Kidney (tissue), 14 donors: ENCODE results near the gene NMUR2. TPM values are rescaled to one million over a fixed set of nuclear protein-coding genes. Genes with fewer than 3 reads are reported as not detected.

ENCODE experiments used
- DNase-seq, 5 donors: peaks; one replicate each; pipeline ENCODE4 v3.0.0-alpha.2; 2013 to 2020
- FAIRE-seq: peaks from 2 replicates; lab custom pipeline; 2012; peaks lifted over from hg19 to GRCh38; lab: Jason Lieb, UNC
- H3K27ac ChIP-seq, 2 donors: one replicate each; pipeline ENCODE4 v1.7.0; 2013; ENCODE audit warnings: low read depth in 2 of 2, low read length in 2 of 2, inconsistent platforms in 1 of 2
- H3K27me3 ChIP-seq: one replicate; pipeline ENCODE4 v1.7.1; 2013; ENCODE audit warnings: low read length, inconsistent platforms; ENCODE audit not compliant: control insufficient read depth, insufficient read depth
- H3K36me3 ChIP-seq, 3 donors: one replicate each; pipeline versions ENCODE4 v1.7.0 to v1.7.1; 2013; ENCODE audit warnings: low read length in 3 of 3, control low read depth in 1 of 3, inconsistent platforms in 1 of 3; ENCODE audit not compliant: insufficient read depth in 3 of 3, control insufficient read depth in 2 of 3
- H3K4me1 ChIP-seq, 3 donors: one replicate each; pipeline versions ENCODE4 v1.7.0 to v1.7.1; 2013; ENCODE audit warnings: low read length in 3 of 3, inconsistent platforms in 1 of 3, low read depth in 1 of 3; ENCODE audit not compliant: control insufficient read depth in 2 of 3, insufficient read depth in 2 of 3
- H3K4me3 ChIP-seq, 3 donors: one replicate each; pipeline versions ENCODE4 v1.7.0 to v1.8.1; 2013; ENCODE audit warnings: low read length in 3 of 3, control low read depth in 1 of 3, inconsistent platforms in 1 of 3
- H3K9ac ChIP-seq, 3 donors: one replicate each; pipeline versions ENCODE4 v1.7.0 to v1.7.1; 2013; ENCODE audit warnings: low read length in 3 of 3, control low read depth in 1 of 3, inconsistent platforms in 1 of 3
- H3K9me3 ChIP-seq, 3 donors: one replicate each; pipeline versions ENCODE4 v1.7.0 to v1.7.1; 2013; ENCODE audit warnings: low read length in 3 of 3, control low read depth in 1 of 3, inconsistent platforms in 1 of 3; ENCODE audit not compliant: control insufficient read depth in 2 of 3, insufficient read depth in 1 of 3
- intact Hi-C: fragments of 100-400 bp; cut with DNase I; formaldehyde crosslinking; loops from one replicate; pipeline ENCODE4 v1.11.1; 2022
- polyA plus RNA-seq: library from polyadenylated mRNA; stranded (reverse); fragments of 350-450 nt; fragmentation: Illumina TruSeq; extraction: RNeasy Lipid Tissue Mini Kit (QIAGEN cat#74804); gene quantifications from one replicate; pipeline ENCODE4 v1.2.3, GENCODE V29; 2014; ENCODE audit warnings: low read depth, low replicate concordance; ENCODE audit not compliant: insufficient read depth
- total RNA-seq: library from RNA; stranded (reverse); fragmentation: NEBNext Ultra II Directional; extraction: Animal tissue kit (Norgen Biotek cat#: 25700); gene quantifications from one replicate; pipeline ENCODE4 v1.2.1, GENCODE V29; 2021
- TF ChIP-seq, protein P1 (sequence below): IDR thresholded peaks from 3 replicates; pipeline ENCODE4 v1.5.1; 2012; ENCODE audit warnings: mild to moderate bottlenecking, moderate library complexity, borderline replicate concordance; ENCODE audit not compliant: insufficient read depth; ENCODE audit errors: extremely low read depth
- donor health status: control.
- donor health status: control.
- donor health status: control.
- donor health status: control.
- donor health status: control.
- donor health status: DM: yes; HTN: yes; CAD: no.
- donor health status: Normal renal cell carcinoma (clear cell type).

NMUR2 gene
- total and polyA plus RNA-seq, 2 donors from 2014 or later = 0.30 TPM; not detected in 1

DNA sequence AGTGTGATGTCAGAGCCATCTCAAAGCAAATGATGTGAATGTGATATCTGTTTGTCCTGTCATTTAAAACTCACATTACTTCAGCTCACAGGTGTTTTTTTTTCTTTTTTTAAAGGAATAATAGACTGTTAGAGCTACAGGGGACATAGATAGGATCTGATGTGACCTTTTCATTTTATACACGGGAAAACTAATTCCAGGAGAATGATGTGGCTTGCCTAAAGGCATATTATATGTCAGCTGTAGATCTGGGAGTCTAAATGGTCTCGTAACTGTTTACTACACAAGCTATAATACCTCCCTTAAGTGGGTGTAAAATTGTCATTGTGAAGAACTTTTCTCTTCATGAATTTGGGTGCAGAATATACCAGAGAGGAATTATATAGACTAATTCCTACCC lies 2.0 kb downstream of the NMUR2 start:
- no peaks in the 10 kb centered on the region for H3K9me3 ChIP-seq
- no peaks in the 10 kb centered on the region for H3K27me3 ChIP-seq
- H3K4me3 ChIP-seq = no peak overlapping the region
- DNase-seq = no peak
- TF ChIP-seq, protein P1, sequence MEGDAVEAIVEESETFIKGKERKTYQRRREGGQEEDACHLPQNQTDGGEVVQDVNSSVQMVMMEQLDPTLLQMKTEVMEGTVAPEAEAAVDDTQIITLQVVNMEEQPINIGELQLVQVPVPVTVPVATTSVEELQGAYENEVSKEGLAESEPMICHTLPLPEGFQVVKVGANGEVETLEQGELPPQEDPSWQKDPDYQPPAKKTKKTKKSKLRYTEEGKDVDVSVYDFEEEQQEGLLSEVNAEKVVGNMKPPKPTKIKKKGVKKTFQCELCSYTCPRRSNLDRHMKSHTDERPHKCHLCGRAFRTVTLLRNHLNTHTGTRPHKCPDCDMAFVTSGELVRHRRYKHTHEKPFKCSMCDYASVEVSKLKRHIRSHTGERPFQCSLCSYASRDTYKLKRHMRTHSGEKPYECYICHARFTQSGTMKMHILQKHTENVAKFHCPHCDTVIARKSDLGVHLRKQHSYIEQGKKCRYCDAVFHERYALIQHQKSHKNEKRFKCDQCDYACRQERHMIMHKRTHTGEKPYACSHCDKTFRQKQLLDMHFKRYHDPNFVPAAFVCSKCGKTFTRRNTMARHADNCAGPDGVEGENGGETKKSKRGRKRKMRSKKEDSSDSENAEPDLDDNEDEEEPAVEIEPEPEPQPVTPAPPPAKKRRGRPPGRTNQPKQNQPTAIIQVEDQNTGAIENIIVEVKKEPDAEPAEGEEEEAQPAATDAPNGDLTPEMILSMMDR = no peak
- H3K36me3 ChIP-seq = no peaks in the 10 kb centered on the region
- H3K4me1 ChIP-seq = no peaks in the 10 kb centered on the region
- no peak overlapping the region for H3K9ac ChIP-seq
- no peak overlapping the region for H3K27ac ChIP-seq
- intact Hi-C loops = no loop called here
- FAIRE-seq = no peak

DNA sequence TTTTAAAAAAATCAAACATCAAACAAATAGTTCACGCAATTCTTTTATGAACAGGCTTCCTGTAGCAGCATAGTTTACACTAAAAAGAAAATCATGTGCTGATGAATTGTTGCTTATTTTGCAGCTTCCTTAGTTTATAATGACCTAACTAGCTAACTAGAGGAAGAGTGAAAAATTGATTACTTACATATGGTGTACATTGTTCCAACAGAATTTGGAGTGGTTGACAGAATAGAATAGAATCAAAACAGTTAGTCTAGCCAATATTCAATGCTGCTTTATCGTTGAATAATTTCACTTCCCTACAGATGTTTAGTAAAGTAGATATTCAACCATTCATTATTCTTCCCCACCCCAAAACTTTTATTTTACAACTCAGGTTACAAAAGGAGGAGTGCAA lies 4.2 kb downstream of the NMUR2 start:
- Histone ChIP-seq H3K9me3 (no peaks in the 10 kb centered on the region), H3K4me3 (no peak overlapping the region), H3K4me1 (no peaks in the 10 kb centered on the region), H3K27ac (no peak overlapping the region), H3K9ac (no peak overlapping the region), H3K36me3 (no peaks in the 10 kb centered on the region), H3K27me3 (no peaks in the 10 kb centered on the region)
- intact Hi-C loops = no loop called here
- TF ChIP-seq, protein P1 = no peak
- FAIRE-seq = no peak
- DNase-seq = no peak

DNA sequence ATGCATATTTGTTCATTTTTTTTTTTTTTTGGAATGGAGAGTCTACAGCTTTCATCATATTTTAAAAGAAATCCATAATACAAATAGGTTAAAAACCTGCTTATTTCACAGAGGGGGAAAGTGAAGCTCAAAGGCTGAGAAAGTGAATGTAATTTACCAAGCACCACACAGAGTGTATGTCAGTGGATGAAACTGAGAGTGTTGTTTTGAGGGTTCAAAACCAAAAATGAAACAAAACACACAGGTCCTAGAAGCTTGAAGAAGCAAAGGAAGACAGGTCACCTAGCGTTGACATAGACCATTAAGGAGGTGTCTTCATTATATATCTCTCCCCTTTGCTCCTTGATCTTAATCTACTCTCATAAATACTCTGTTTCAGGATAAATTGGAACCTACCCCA lies 7.5 kb downstream of the NMUR2 start:
- TF ChIP-seq, protein P1 = no peak
- no peak overlapping the region for H3K9ac ChIP-seq
- H3K4me3 ChIP-seq = no peak overlapping the region
- H3K4me1 ChIP-seq = no peaks in the 10 kb centered on the region
- DNase-seq (no peak), FAIRE-seq (no peak)
- no peaks in the 10 kb centered on the region for H3K9me3 ChIP-seq
- no peak overlapping the region for H3K27ac ChIP-seq
- intact Hi-C loops = no loop called here
- no peaks in the 10 kb centered on the region for H3K27me3 ChIP-seq
- no peaks in the 10 kb centered on the region for H3K36me3 ChIP-seq

DNA sequence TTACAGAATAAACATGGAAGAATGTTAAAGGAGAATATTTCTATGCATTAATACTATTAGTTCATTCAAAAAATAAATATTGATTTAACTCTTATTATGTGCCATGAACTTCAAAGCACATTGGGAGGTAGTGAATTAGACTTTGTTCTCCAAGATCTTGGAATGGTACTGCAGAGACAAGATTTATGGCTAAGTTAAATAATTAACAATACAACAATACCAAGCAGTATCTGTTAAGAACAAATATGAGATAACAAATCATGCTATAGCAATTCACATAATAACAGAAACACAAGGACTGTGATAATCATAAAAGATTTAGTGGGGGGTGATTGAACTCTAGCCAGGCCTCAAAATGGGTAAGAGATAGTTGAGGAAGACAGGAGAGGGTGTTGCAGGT lies 11.6 kb downstream of the NMUR2 start:
- H3K27me3 ChIP-seq = no peaks in the 10 kb centered on the region
- H3K27ac ChIP-seq = no peak overlapping the region
- intact Hi-C loops = no loop called here
- no peak overlapping the region for H3K9ac ChIP-seq
- H3K36me3 ChIP-seq = no peaks in the 10 kb centered on the region
- FAIRE-seq (no peak), DNase-seq (no peak)
- TF ChIP-seq, protein P1 = no peak
- H3K4me1 ChIP-seq = no peaks in the 10 kb centered on the region
- H3K9me3 ChIP-seq = peaks cover 0 to 9% (median 0%) of the 10 kb centered on the region in 3 donors
- H3K4me3 ChIP-seq = no peak overlapping the region
